Tibial nerve (tissue), 4 donors: ENCODE data around the gene MYO3B. TPM values are rescaled to one million over a fixed set of nuclear protein-coding genes. Genes with fewer than 3 reads are reported as not detected.

Source experiments
- DNase-seq, 2 donors: peaks; one replicate each; pipeline ENCODE4 v3.0.0-alpha.2; 2019; ENCODE audit warnings: low spot score in 2 of 2
- H3K27ac ChIP-seq, 4 donors: fragments of 200-600 bp; sonication (generic) in 3 of 4; one replicate each; pipeline ENCODE4 v1.5.1; 2017 to 2019; ENCODE audit warnings: mild to moderate bottlenecking in 1 of 4
- H3K27me3 ChIP-seq, 2 donors: fragments of 200-600 bp; sonication (generic) in 1 of 2; one replicate each; pipeline versions ENCODE4 v1.5.1 to v1.6.0; 2017 to 2019
- H3K36me3 ChIP-seq, 3 donors: fragments of 200-600 bp; sonication (generic); one replicate each; pipeline ENCODE4 v1.5.1; 2018 to 2019
- H3K4me1 ChIP-seq, 4 donors: fragments of 200-600 bp; sonication (generic) in 3 of 4; one replicate each; pipeline ENCODE4 v1.5.1; 2017 to 2019
- H3K4me3 ChIP-seq, 4 donors: fragments of 200-600 bp; sonication (generic) in 3 of 4; one replicate each; pipeline ENCODE4 v1.5.1; 2017 to 2019; ENCODE audit warnings: mild to moderate bottlenecking in 1 of 4, moderate library complexity in 1 of 4
- H3K9me3 ChIP-seq, 4 donors: fragments of 200-600 bp; sonication (generic) in 3 of 4; one replicate each; pipeline ENCODE4 v1.5.1; 2017 to 2019
- CTCF ChIP-seq, 5 experiments: fragments of 200-600 bp in 3 of 5; fragments of 450-650 bp in 2 of 5; sonication (generic) in 3 of 5; IDR thresholded peaks; one replicate each; pipeline ENCODE4 v1.5.1; 2016 to 2019; ENCODE audit warnings: antibody characterized with exemption in 5 of 5, mild to moderate bottlenecking in 3 of 5, moderate library complexity in 2 of 5
- EP300 ChIP-seq, 2 donors: sonication (generic); formaldehyde crosslinking; IDR thresholded peaks; one replicate each; pipeline ENCODE4 v1.6.1; 2017; ENCODE audit warnings: antibody characterized with exemption in 2 of 2, mild to moderate bottlenecking in 1 of 2
- POLR2A ChIP-seq, 2 donors: fragments of 450-650 bp; IDR thresholded peaks; one replicate each; pipeline ENCODE4 v1.6.1; 2017; ENCODE audit warnings: antibody characterized with exemption in 2 of 2, mild to moderate bottlenecking in 2 of 2, moderate library complexity in 2 of 2
- WGBS, 2 donors: methylation state at CpG; one replicate each; pipeline ENCODE4 v1.1.5; 2018; 5-methylcytosine and 5-hydroxymethylcytosine counted together
- total RNA-seq, 4 donors: library from RNA; depleted of rRNA; stranded (reverse); fragments of >200 nt; gene quantifications; one replicate each; pipeline ENCODE4 v1.1.0, GENCODE V29; 2016

MYO3B gene
- total RNA-seq, 4 donors from 2014 or later: 0.22 to 0.63 (median 0.39) TPM; not detected in 1

GRCh38 chr2:170639635-170640034, 461.7 kb downstream of the MYO3B start:
- DNase-seq: no peak
- H3K27me3 ChIP-seq: no peaks in the 10 kb centered on the region
- H3K27ac ChIP-seq: no peak overlapping the region
- no peaks in the 10 kb centered on the region for H3K4me1 ChIP-seq
- H3K4me3 ChIP-seq: no peak overlapping the region
- no peaks in the 10 kb centered on the region for H3K36me3 ChIP-seq
- TF ChIP-seq POLR2A (IDR thresholded peaks at IDR 0.05) (no peak), EP300 (IDR thresholded peaks at IDR 0.05) (no peak), CTCF (IDR thresholded peaks at IDR 0.05) (no peak)
- H3K9me3 ChIP-seq: no peaks in the 10 kb centered on the region
- WGBS, 2 donors: 79 to 81% methylated on average over 3 of the region's 3 CpGs

- TF ChIP-seq POLR2A (IDR thresholded peaks at IDR 0.05) (no peak), EP300 (IDR thresholded peaks at IDR 0.05) (no peak), CTCF (IDR thresholded peaks at IDR 0.05) (no peak)
- WGBS, 2 donors: 83 to 87% methylated on average over 4 of the region's 4 CpGs
Measured at GRCh38 chr2:170641961-170642360, 464.0 kb downstream of the MYO3B start.

GRCh38 chr2:170643346-170643745, 465.4 kb downstream of the MYO3B start:
- WGBS, 2 donors: 57 to 93% methylated on average over 2 of the region's 2 CpGs
- Histone ChIP-seq H3K27ac (no peak overlapping the region), H3K4me3 (no peak overlapping the region), H3K27me3 (no peaks in the 10 kb centered on the region), H3K4me1 (no peaks in the 10 kb centered on the region), H3K9me3 (no peaks in the 10 kb centered on the region), H3K36me3 (no peaks in the 10 kb centered on the region)
- TF ChIP-seq POLR2A (IDR thresholded peaks at IDR 0.05) (no peak), CTCF (IDR thresholded peaks at IDR 0.05) (no peak), EP300 (IDR thresholded peaks at IDR 0.05) (no peak)
- DNase-seq: no peak

More at GRCh38 chr2:170641961-170642360, 464.0 kb downstream of the MYO3B start:
- no peak for DNase-seq
- Histone ChIP-seq H3K4me3 (no peak overlapping the region), H3K4me1 (no peaks in the 10 kb centered on the region), H3K36me3 (no peaks in the 10 kb centered on the region), H3K9me3 (no peaks in the 10 kb centered on the region), H3K27me3 (no peaks in the 10 kb centered on the region), H3K27ac (no peak overlapping the region)

- 57 to 59% methylated on average over 8 of the region's 8 CpGs for WGBS, 2 donors
- Histone ChIP-seq H3K4me1 (no peaks in the 10 kb centered on the region), H3K4me3 (no peak overlapping the region), H3K9me3 (no peaks in the 10 kb centered on the region), H3K36me3 (no peaks in the 10 kb centered on the region), H3K27ac (no peak overlapping the region), H3K27me3 (no peaks in the 10 kb centered on the region)
- TF ChIP-seq POLR2A (IDR thresholded peaks at IDR 0.05) (no peak), CTCF (IDR thresholded peaks at IDR 0.05) (no peak), EP300 (IDR thresholded peaks at IDR 0.05) (no peak)
- no peak for DNase-seq
Measured at GRCh38 chr2:170647741-170648436, 469.9 kb downstream of the MYO3B start.

GRCh38 chr2:170651624-170652325, 473.8 kb downstream of the MYO3B start:
- whole genome bisulfite sequencing, 2 donors: 51 to 52% methylated on average over 9 of the region's 9 CpGs
- TF ChIP-seq POLR2A (IDR thresholded peaks at IDR 0.05) (no peak), CTCF (IDR thresholded peaks at IDR 0.05) (no peak), EP300 (IDR thresholded peaks at IDR 0.05) (no peak)
- Histone ChIP-seq H3K9me3 (no peaks in the 10 kb centered on the region), H3K4me3 (no peak overlapping the region), H3K27me3 (no peaks in the 10 kb centered on the region), H3K27ac (no peak overlapping the region), H3K36me3 (no peaks in the 10 kb centered on the region), H3K4me1 (no peaks in the 10 kb centered on the region)
- no peak for DNase-seq
